Endodermal cell (in vitro differentiated cells): ENCODE data around the gene LAMB1. TPM values are rescaled to one million over a fixed set of nuclear protein-coding genes. Genes with fewer than 3 reads are reported as not detected.

Experiments
- DNase-seq: peaks from one replicate; pipeline ENCODE4 v3.0.0-alpha.2; 2017
- H3K27ac ChIP-seq: 2 replicates; pipeline ENCODE4 v1.5.1; 2013; ENCODE audit warnings: mild to moderate bottlenecking, low read depth, low read length, moderate library complexity
- H3K27me3 ChIP-seq: 2 replicates; pipeline ENCODE4 v1.6.1; 2013; ENCODE audit warnings: mild to moderate bottlenecking, low read length, moderate library complexity; ENCODE audit not compliant: insufficient read depth, control insufficient read depth, poor library complexity, severe bottlenecking
- H3K36me3 ChIP-seq: 2 replicates; pipeline ENCODE4 v1.7.0; 2013; ENCODE audit warnings: mild to moderate bottlenecking, low read length, moderate library complexity; ENCODE audit not compliant: control insufficient read depth, insufficient read depth
- H3K4me1 ChIP-seq: one replicate; pipeline ENCODE4 v1.7.0; 2013; ENCODE audit warnings: low read length; ENCODE audit not compliant: control insufficient read depth, insufficient read depth
- H3K4me3 ChIP-seq: 2 replicates; pipeline ENCODE4 v1.5.1; 2013; ENCODE audit warnings: mild to moderate bottlenecking, low read length, moderate library complexity
- H3K9ac ChIP-seq: 2 replicates; pipeline ENCODE4 v1.6.1; 2013; ENCODE audit warnings: mild to moderate bottlenecking, low read length, moderate library complexity; ENCODE audit not compliant: poor library complexity, severe bottlenecking; ENCODE audit errors: extremely low read depth
- H3K9me3 ChIP-seq: 2 replicates; pipeline ENCODE4 v1.6.1; 2013; ENCODE audit warnings: mild to moderate bottlenecking, low read length, moderate library complexity; ENCODE audit not compliant: control insufficient read depth
- H3K27ac Mint-ChIP-seq: 2 replicates; pipeline ENCODE4 v1.8.0; 2020; ENCODE audit warnings: mixed read lengths
- H3K27me3 Mint-ChIP-seq: 2 replicates; pipeline ENCODE4 v1.8.0; 2021; ENCODE audit warnings: mild to moderate bottlenecking, mixed read lengths; ENCODE audit not compliant: insufficient read depth
- H3K36me3 Mint-ChIP-seq: 2 replicates; pipeline ENCODE4 v1.8.0; 2020; ENCODE audit warnings: low read depth, mixed read lengths
- H3K4me1 Mint-ChIP-seq: 2 replicates; pipeline ENCODE4 v1.8.0; 2020; ENCODE audit warnings: mixed read lengths
- H3K4me3 Mint-ChIP-seq: 2 replicates; pipeline ENCODE4 v1.8.0; 2020; ENCODE audit warnings: mild to moderate bottlenecking, moderate library complexity, mixed read lengths
- H3K9me3 Mint-ChIP-seq: 2 replicates; pipeline ENCODE4 v1.8.0; 2020; ENCODE audit warnings: mild to moderate bottlenecking, mixed read lengths
- WGBS, 2 experiments: methylation state at CpG; one replicate each; pipeline versions ENCODE4 v1.1.5 to v1.1.7; 2013; ENCODE audit warnings: missing lambda C conversion rate in 2 of 2, mixed read lengths in 1 of 2; ENCODE audit not compliant: insufficient coverage in 1 of 2, insufficient read length in 1 of 2; 5-methylcytosine and 5-hydroxymethylcytosine counted together
- total RNA-seq, 2 donors: library from RNA; stranded (reverse); fragmentation: NEBNext Ultra II Directional in 1 of 2; extraction: Animal tissue kit (Norgen Biotek cat#: 25700) in 1 of 2; gene quantifications; 2 replicates in 1 of 2; 3 replicates in 1 of 2; pipeline ENCODE4 v1.2.1, GENCODE V29; 2021
- TF ChIP-seq, protein P1 (sequence below): fragments of 200-600 bp; sonication (generic); conservative IDR thresholded peaks from 2 replicates; pipeline ENCODE4 v1.5.0; 2021; ENCODE audit warnings: antibody characterized with exemption, mild to moderate bottlenecking

The LAMB1 gene
- total RNA-seq, 2 donors from 2014 or later: 192 to 209 TPM

DNA sequence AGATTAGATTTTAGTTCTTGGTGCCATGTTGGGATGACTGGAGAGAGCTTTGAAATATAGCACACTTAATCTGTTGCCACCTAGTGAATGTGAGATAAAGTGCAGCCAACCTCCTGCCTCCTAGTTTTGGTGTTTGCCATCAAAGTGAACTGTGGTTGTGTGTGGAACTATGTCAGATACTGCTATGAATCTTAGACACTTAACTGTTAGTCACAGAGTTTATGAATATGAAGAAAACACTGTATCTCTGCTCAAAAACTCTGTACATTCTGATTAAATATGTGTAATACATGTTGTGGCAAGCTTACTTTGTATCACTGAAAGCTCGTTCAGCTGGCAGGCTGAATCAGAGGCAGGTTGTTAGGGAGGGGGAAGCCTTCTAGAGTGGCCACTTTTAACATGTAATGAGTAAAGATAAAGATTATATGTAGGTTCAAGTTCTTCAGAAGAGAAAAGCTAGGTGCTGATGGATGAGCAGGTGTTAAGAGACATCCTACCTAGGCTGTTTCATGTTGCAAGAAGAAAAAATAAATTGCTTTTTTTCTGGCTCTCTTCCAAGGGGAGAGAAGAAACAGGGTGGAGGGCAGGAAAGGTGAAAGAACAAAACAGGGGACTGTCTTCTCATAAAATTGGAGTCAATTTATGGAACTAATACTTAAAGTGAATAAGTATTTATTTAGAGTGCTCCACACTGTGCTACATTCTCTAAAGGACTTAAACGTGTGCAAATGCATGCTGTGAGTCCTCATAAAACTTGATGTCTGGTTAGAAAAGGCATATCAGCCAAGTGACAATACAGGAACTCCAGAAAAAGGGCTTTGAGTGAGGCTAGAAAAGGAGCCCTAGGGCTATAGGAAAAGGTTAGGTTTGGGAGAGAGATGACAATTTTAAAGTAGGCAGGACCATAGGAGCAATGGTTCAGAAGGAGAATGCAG is 14.1 kb upstream of the LAMB1 start:
- Histone ChIP-seq H3K27ac (no peak overlapping the region), H3K4me3 (no peak overlapping the region), H3K9me3 (no peaks in the 10 kb centered on the region), H3K9ac (no peak overlapping the region), H3K36me3 (no peaks in the 10 kb centered on the region), H3K4me1 (peaks cover 6% of the 10 kb centered on the region), H3K27me3 (no peaks in the 10 kb centered on the region)
- no peaks in the 10 kb centered on the region for H3K36me3 Mint-ChIP-seq
- WGBS, 2 experiments: 87 to 89% methylated on average over 2 of the region's 2 CpGs
- H3K4me3 Mint-ChIP-seq: no peak overlapping the region
- H3K27me3 Mint-ChIP-seq: peaks cover 1% of the 10 kb centered on the region
- no peaks in the 10 kb centered on the region for H3K9me3 Mint-ChIP-seq
- no peak for DNase-seq
- peaks cover 35% of the 10 kb centered on the region for H3K4me1 Mint-ChIP-seq
- TF ChIP-seq, protein P1, sequence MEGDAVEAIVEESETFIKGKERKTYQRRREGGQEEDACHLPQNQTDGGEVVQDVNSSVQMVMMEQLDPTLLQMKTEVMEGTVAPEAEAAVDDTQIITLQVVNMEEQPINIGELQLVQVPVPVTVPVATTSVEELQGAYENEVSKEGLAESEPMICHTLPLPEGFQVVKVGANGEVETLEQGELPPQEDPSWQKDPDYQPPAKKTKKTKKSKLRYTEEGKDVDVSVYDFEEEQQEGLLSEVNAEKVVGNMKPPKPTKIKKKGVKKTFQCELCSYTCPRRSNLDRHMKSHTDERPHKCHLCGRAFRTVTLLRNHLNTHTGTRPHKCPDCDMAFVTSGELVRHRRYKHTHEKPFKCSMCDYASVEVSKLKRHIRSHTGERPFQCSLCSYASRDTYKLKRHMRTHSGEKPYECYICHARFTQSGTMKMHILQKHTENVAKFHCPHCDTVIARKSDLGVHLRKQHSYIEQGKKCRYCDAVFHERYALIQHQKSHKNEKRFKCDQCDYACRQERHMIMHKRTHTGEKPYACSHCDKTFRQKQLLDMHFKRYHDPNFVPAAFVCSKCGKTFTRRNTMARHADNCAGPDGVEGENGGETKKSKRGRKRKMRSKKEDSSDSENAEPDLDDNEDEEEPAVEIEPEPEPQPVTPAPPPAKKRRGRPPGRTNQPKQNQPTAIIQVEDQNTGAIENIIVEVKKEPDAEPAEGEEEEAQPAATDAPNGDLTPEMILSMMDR: peak; percentile 68
- no peak overlapping the region for H3K27ac Mint-ChIP-seq

GRCh38 chr7:108015740-108016139 is 12.8 kb upstream of the LAMB1 start:
- Mint-ChIP-seq H3K27ac (no peak overlapping the region), H3K4me3 (no peak overlapping the region)

DNA sequence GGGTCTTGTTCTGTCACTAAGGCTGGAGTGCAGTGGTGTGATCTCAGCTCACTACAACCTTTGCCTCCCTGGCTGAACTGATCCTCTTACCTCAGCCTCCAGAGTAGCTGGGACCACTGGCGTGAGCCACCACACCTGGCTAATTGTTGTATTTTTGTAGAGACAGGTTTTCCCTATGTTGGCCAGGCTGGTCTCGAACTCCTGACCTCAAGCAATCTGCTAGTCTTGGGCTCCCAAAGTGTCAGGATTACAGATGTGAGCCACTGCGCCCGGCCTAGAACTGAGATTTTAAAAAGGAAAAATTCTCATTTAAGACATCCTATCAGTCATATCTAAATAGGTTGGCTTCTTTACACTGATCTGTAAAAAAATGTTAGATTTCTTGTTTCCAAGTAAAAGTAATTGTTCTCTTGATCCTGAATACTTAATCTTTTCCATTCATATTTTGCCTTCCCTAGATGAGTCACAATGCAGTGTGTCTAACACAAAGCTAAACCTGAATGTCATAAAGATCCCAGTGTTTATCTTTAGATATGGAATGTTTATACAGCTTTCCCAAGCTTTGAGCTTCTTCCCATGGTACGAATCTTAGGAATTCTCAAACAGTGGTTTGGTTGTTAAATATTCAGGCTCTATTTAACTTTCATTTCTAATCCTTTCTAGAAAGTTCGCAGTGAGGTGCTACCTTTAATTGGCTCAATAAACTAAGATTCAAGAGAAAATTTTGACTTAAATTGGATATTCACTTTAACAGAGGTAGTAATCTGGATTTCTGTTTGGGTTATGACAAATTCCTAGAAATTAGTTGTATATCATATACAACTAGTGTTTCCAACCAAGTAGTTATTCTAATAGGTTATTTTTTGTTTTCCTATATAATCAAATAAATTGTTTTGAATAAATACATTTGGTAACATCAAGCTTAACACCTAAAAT is 12.1 kb upstream of the LAMB1 start:
- Histone ChIP-seq H3K4me1 (peaks cover 15% of the 10 kb centered on the region), H3K27ac (no peak overlapping the region), H3K36me3 (no peaks in the 10 kb centered on the region), H3K9me3 (no peaks in the 10 kb centered on the region), H3K4me3 (no peak overlapping the region), H3K27me3 (no peaks in the 10 kb centered on the region), H3K9ac (no peak overlapping the region)
- Mint-ChIP-seq H3K4me1 (peaks cover 44% of the 10 kb centered on the region), H3K27ac (no peak overlapping the region), H3K4me3 (no peak overlapping the region), H3K9me3 (no peaks in the 10 kb centered on the region), H3K27me3 (peaks cover 1% of the 10 kb centered on the region), H3K36me3 (no peaks in the 10 kb centered on the region)
- 77 to 96% methylated on average over 2 to 6 of the region's 6 CpGs for WGBS, 2 experiments
- DNase-seq: peak; percentile 39
- TF ChIP-seq, protein P1: no peak

More at GRCh38 chr7:108015740-108016139, 12.8 kb upstream of the LAMB1 start:
- no peak for DNase-seq
- Histone ChIP-seq H3K9ac (no peak overlapping the region), H3K4me1 (peaks cover 9% of the 10 kb centered on the region), H3K9me3 (no peaks in the 10 kb centered on the region), H3K27me3 (no peaks in the 10 kb centered on the region), H3K4me3 (no peak overlapping the region), H3K36me3 (no peaks in the 10 kb centered on the region), H3K27ac (no peak overlapping the region)
- H3K36me3 Mint-ChIP-seq: no peaks in the 10 kb centered on the region
- H3K27me3 Mint-ChIP-seq: peaks cover 1% of the 10 kb centered on the region
- 96% methylated on average over 2 of the region's 2 CpGs; no CpG with 5 or more reads in 1 of the 2 experiments for WGBS, 2 experiments
- H3K4me1 Mint-ChIP-seq: peaks cover 39% of the 10 kb centered on the region
- no peaks in the 10 kb centered on the region for H3K9me3 Mint-ChIP-seq
- TF ChIP-seq, protein P1: no peak
